ENCODE data around the gene LPCAT2.

DNA sequence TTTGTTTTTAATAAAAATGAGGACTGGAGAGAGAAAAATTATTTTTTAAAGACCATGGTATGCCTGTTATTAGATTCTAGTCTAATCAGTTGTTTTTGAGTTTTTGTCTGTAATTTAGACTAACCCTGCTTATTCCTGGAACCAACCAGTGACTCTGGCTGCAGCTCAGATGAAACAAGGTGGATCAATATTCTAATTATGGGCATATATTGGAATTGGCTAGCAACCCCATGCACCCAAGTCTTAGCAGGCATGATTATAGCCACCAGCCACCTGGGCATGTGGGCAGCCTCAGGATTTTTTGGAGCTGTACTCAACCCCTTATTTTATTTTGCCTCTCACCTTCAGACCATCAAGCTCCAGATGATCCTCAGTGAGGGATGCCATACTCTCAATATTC is 125.3 kb downstream of the LPCAT2 start:
- TF ChIP-seq, protein P1, sequence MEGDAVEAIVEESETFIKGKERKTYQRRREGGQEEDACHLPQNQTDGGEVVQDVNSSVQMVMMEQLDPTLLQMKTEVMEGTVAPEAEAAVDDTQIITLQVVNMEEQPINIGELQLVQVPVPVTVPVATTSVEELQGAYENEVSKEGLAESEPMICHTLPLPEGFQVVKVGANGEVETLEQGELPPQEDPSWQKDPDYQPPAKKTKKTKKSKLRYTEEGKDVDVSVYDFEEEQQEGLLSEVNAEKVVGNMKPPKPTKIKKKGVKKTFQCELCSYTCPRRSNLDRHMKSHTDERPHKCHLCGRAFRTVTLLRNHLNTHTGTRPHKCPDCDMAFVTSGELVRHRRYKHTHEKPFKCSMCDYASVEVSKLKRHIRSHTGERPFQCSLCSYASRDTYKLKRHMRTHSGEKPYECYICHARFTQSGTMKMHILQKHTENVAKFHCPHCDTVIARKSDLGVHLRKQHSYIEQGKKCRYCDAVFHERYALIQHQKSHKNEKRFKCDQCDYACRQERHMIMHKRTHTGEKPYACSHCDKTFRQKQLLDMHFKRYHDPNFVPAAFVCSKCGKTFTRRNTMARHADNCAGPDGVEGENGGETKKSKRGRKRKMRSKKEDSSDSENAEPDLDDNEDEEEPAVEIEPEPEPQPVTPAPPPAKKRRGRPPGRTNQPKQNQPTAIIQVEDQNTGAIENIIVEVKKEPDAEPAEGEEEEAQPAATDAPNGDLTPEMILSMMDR (IDR thresholded peaks at IDR 0.05; ENCODE audit: insufficient read depth, low read depth, low read length), result no peak
- TF ChIP-seq EZH2 (IDR thresholded peaks at IDR 0.05; ENCODE audit: insufficient read depth, low read length), result no peak
